Measurements from ENCODE around the gene CHAC1. TPM values are rescaled to one million over a fixed set of nuclear protein-coding genes. Genes with fewer than 3 reads are reported as not detected.

Gene CHAC1
- polyA plus RNA-seq, 2 of the 4 experiments (the other 2 are of a cell fraction) = 4.9 to 22.2 TPM

- WGBS (ENCODE audit: missing lambda C conversion rate) = 85% methylated on average over 26 of the region's 61 CpGs
- Histone ChIP-seq H3K4me2 (no peak overlapping the region), H3K27ac (no peak overlapping the region), H3K4me3 (no peak overlapping the region), H3K9me3 (no peaks in the 10 kb centered on the region), H3K4me1 (0 out of 3 replicates have a peak, but pooled peaks cover 12% of the 10 kb centered on the region)
- no peak for DNase-seq (ENCODE audit: low read depth in 1 of 2, low spot score in 1 of 2)
- TF ChIP-seq RNF2 (IDR thresholded peaks at IDR 0.05; ENCODE audit: borderline replicate concordance, low read depth) = no peak
- no peak for TF ChIP-seq MYC (IDR thresholded peaks at IDR 0.05; ENCODE audit: borderline replicate concordance, low read length)
- no peak for TF ChIP-seq CTCF (IDR thresholded peaks at IDR 0.05)
- no peak for TF ChIP-seq CBX8 (IDR thresholded peaks at IDR 0.05)
- no peak for TF ChIP-seq POLR2AphosphoS2 (conservative IDR thresholded peaks at IDR 0.05; ENCODE audit: low read length)
- no peak for TF ChIP-seq MAZ (IDR thresholded peaks at IDR 0.05; ENCODE audit: borderline replicate concordance, low read depth, low read length)
- TF ChIP-seq TP53 (CRISPR knock-in tag; IDR thresholded peaks at IDR 0.05) = no peak
- TF ChIP-seq HOXB13 (CRISPR knock-in tag; IDR thresholded peaks at IDR 0.05; ENCODE audit: low read depth) = no peak
- no peak for TF ChIP-seq RARB (CRISPR knock-in tag; IDR thresholded peaks at IDR 0.05)
- TF ChIP-seq GATA3 (IDR thresholded peaks at IDR 0.05; ENCODE audit: borderline replicate concordance) = no peak
- TF ChIP-seq REST (IDR thresholded peaks at IDR 0.05) = no peak
- TF ChIP-seq HMGXB4 (CRISPR knock-in tag; IDR thresholded peaks at IDR 0.05; ENCODE audit: borderline replicate concordance) = no peak
- no peak for TF ChIP-seq FOSB (CRISPR knock-in tag; IDR thresholded peaks at IDR 0.05)
- no peak for TF ChIP-seq ZSCAN20 (CRISPR knock-in tag; IDR thresholded peaks at IDR 0.05)
- CTCF ChIA-PET = interaction anchor here (0.6 to 2.8 kb wide), 5 partner anchors 15 to 144 kb away, joined by 3 to 12 read pairs (median 3); no protein-coding TSS in a partner anchor
- POLR2A ChIA-PET = no interaction called here
- FAIRE-seq = no peak
- no peak for ATAC-seq
Measured at GRCh38 chr15:40925863-40926658, 27.2 kb upstream of the CHAC1 start.

- ChIA-PET POLR2A (no interaction called here), CTCF (interaction anchor here (0.6 to 6.8 kb wide), 3 partner anchors 14 to 85 kb away, joined by 3 to 70 read pairs (median 3); no protein-coding TSS in a partner anchor)
- no peaks in the 10 kb centered on the region for H3K9me3 ChIP-seq
- FAIRE-seq (no peak), DNase-seq (ENCODE audit: low read depth in 1 of 2, low spot score in 1 of 2) (no peak), ATAC-seq (no peak)
- TF ChIP-seq TP53 (CRISPR knock-in tag; IDR thresholded peaks at IDR 0.05) (no peak), USF2 (IDR thresholded peaks at IDR 0.05) (no peak), HEYL (CRISPR knock-in tag; IDR thresholded peaks at IDR 0.05) (no peak), ZSCAN20 (CRISPR knock-in tag; IDR thresholded peaks at IDR 0.05) (no peak), EHMT2 (IDR thresholded peaks at IDR 0.05; ENCODE audit: low read depth) (no peak), FOXS1 (CRISPR knock-in tag; IDR thresholded peaks at IDR 0.05) (no peak), CHD4 (IDR thresholded peaks at IDR 0.05; ENCODE audit: borderline replicate concordance) (no peak), GATA3 (IDR thresholded peaks at IDR 0.05; ENCODE audit: borderline replicate concordance) (no peak), SREBF2 (IDR thresholded peaks at IDR 0.05) (no peak), HDAC2 (IDR thresholded peaks at IDR 0.05) (no peak), POLR2AphosphoS2 (conservative IDR thresholded peaks at IDR 0.05; ENCODE audit: low read length) (no peak)
- no peak overlapping the region for H3K4me2 ChIP-seq
- 74% methylated on average over 31 of the region's 33 CpGs for whole genome bisulfite sequencing (ENCODE audit: missing lambda C conversion rate)
- no peak overlapping the region for H3K27ac ChIP-seq
- no peak overlapping the region for H3K4me3 ChIP-seq
- H3K4me1 ChIP-seq = 0 out of 3 replicates have a peak, but pooled peaks cover 12% of the 10 kb centered on the region
Measured at GRCh38 chr15:40926659-40927494, 26.4 kb upstream of the CHAC1 start.
